ENCODE results near the gene MRGPRG.

DNA sequence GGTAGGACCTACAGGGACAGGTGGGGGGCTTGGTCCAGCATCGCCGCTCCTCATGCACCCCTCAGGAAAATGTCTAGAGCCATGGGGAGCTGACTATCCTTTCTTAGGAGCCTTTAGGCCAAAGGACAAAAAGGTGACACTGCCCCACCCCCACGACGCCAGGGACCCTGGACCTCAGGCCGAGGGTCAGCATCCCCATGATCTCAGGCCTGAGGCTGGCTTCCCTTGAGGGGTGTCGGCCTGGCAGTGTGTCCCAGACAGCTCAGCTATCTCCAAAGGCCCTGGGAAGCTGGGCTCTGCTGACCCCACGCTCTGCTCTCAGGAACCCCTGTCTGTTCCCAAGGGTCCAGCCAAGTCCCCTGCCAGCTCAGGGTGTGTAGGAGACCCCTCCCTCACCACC, 16.3 kb downstream of the MRGPRG start:
- no peak for TF ChIP-seq EZH2 (IDR thresholded peaks at IDR 0.05; ENCODE audit: borderline replicate concordance, low read depth, low read length, poor library complexity, severe bottlenecking)
- TF ChIP-seq, protein P1, sequence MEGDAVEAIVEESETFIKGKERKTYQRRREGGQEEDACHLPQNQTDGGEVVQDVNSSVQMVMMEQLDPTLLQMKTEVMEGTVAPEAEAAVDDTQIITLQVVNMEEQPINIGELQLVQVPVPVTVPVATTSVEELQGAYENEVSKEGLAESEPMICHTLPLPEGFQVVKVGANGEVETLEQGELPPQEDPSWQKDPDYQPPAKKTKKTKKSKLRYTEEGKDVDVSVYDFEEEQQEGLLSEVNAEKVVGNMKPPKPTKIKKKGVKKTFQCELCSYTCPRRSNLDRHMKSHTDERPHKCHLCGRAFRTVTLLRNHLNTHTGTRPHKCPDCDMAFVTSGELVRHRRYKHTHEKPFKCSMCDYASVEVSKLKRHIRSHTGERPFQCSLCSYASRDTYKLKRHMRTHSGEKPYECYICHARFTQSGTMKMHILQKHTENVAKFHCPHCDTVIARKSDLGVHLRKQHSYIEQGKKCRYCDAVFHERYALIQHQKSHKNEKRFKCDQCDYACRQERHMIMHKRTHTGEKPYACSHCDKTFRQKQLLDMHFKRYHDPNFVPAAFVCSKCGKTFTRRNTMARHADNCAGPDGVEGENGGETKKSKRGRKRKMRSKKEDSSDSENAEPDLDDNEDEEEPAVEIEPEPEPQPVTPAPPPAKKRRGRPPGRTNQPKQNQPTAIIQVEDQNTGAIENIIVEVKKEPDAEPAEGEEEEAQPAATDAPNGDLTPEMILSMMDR (conservative IDR thresholded peaks at IDR 0.05; ENCODE audit: low read depth, low read length) = no peak
